Measurements from ENCODE around the gene ZNF76. TPM values are rescaled to one million over a fixed set of nuclear protein-coding genes. Genes with fewer than 3 reads are reported as not detected.

Gene ZNF76
- 12.5 and 20.8 TPM in 2 replicates for total RNA-seq (2014; rRNA removed; shearing (Covaris generic))

GRCh38 chr6:35259194-35259947 lies at the start of gene ZNF76:
Gene ZNF76 (plus strand): TSS chr6:35259735. CDS start chr6:35281152, 21,417 bp downstream.
- peak; percentile 98 for DNase-seq (ENCODE audit: low read depth)

DNA sequence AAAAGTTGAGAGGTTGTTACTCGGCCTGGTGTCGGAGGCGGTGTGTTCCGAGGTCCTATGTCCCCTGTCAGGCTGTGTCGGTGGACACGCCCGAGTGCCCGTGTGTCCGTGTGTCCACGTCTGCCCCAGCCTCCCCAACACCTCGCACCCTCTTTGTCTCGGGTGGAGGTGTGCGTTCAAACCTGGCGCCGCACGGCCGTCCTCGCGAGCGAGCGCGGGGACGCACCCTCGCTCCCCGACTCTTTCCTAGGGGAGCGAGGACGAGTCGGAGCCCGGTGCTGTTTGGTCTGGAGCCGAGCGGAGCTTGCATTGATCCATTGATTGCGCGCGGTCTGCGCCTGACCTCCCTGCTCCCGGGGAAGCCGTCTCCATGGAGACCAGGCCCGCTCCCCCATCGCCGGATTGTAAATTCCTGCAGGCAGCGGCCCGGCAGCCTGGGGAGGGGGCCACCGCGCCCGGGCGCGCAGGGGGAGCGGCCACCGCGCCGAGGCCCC lies 46.2 kb upstream of the ZNF76 start:
- DNase-seq (ENCODE audit: low read depth), result no peak

- peak; percentile 47 for DNase-seq (ENCODE audit: low read depth)
Observed at GRCh38 chr6:35213824-35214756, 45.4 kb upstream of the ZNF76 start, which contains the start of gene SCUBE3. Gene SCUBE3 (plus strand): TSS chr6:35213956. CDS start chr6:35214419, 463 bp downstream.

DNA sequence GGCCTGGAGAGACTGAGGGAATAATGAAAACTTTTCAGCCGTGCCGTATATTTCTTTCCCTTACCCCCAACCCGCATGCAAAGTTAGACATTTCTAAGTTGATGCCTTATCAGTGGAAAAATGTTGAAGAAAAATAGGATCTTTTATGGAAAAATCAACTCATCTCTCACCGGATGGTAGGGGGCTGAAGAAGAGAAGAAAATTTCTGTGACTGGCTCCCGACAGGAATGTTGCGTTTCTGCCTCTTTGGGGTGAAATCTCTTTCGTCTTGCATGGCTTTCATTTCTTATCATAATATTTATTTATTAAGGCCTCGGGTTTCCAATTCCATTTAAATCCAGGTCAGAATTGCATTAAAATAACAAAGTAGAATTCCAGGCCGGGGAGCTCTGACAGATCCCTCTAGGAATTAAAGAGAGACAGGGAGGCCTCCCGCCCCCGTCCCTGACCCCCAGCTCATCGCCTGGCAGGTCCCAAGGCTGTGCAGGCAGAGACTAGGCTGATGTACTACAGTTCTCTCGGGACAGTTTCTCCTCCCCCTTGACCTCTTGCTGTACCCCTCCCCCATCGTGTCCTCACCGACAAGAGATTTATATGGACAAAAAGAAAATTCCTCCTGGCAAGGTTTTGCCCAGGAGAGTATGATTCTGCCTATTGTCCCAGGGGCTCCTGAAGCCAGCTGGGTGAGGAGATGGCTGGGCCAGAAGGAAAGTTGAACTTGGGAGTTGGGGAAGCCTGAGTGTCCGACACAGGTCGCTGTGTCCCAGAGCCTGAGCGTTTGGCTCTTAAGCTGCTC lies 44.5 kb upstream of the ZNF76 start:
- DNase-seq (ENCODE audit: low read depth), result no peak

DNA sequence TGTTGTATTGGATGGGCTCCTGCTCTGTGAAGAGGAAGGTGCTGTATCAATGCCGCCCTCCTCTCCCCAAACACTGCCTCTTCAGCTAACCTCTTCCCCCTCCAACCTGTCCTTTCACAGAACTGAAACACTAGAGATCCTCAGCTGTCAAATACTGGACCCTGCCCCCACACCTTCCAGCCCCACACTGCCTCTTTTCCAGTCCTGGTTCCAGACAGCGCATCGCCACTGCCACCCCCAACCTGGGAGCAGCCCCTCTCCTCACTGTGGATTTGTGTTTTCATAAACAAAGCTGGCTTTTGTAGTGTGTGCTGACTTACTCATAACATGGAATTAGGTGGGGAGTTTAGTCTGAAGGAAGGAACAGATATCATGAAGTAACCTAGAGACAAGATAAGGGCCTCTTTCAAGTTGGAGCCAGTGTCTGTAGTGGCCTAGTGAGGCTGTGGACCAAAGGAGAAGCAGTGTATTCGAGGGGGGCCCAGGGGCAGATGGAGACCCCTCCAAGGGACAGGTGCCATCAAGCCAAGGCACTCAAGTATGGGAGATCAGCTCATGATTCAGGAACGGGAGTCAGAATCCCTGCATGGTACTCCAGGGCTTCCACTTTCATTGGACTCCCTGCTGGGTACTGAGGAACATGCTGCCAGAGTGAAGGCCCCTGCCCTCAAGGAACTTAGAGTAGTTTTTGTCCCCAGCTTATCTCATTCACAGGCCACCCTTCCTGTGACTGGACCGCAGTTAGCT lies 43.7 kb upstream of the ZNF76 start:
- DNase-seq (ENCODE audit: low read depth), result no peak

DNA sequence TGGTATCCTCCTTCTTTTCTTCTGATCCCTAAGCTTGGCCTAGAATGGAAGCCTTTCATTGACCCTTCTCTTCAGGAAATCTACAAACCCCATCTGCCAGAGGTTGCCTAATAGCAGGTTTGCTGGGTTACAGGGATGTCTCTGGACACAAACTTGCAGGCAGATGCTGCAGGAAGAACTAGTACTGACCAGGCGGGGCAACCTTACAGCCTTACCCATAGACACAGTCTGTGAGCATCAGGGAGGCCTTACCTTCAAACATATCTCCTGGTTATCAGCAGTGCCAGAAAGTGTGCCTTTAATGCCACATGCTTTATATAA lies 43.2 kb upstream of the ZNF76 start:
- DNase-seq (ENCODE audit: low read depth), result no peak

DNA sequence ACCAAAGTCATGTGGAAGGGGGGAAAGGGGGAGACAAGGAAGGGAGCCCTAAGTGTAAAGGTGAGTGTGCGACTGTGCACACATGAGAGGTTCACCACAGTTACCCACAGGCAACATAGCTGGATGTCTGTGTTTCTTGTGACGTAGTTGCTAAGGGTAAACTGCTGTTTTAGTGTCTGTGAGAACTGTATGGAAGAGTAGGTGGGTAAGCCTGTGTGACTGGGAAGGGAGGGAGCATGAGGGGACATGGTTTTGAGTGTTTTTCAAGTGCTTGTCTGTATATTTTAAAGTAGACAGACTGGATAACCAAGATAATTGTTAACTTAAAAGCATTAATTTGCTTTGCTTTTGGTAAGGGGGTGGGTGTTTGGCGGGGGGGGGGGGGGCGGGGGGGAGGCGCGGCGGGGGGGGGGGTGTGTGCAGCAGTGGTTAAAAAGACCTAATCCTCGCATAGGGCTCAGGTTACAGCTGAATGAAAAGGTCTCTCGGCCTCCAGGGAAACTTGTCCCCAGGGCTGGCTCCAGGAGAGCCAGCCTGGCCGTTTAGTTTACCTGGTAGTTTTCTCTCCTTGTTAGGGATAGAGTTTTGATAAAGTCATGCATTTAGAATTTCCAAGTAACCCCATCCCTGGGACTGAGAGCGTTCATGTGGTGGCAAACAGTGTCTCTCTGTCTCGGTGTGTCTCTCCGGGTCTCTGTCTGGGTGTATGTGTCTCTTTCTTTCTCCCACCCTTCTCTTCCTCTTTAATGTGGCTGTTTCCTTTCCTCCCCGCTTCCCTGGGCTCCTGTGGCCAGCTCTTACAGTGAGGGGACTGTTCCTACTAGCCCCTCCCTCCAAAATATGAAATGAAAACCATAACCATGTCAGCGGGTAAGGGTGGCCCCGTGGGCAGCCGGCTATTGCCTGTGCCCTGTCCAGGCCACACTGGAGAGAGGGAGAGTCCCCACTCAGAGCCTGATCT lies 42.4 kb upstream of the ZNF76 start:
- peak; percentile 29 for DNase-seq (ENCODE audit: low read depth)

DNA sequence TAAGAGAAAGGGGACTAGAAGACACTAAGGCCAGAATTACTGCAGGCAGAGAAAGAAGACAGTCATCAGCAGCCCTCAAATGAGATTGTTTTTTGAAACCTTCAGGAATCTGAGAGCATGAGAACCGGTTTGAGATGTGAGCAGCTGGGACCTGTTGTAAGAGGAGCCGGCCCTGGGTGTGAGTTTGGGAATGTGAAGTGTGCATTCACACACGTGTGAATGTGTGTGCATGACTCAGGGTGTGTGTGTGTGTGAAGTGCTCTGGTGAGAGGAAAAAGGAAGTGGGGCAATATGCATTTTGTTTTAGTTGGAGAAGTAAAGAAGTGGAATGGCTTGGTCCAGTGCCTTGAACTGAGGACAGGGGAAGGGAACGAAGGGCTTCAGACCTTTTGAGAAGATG lies 41.5 kb upstream of the ZNF76 start:
- DNase-seq (ENCODE audit: low read depth), result no peak

DNA sequence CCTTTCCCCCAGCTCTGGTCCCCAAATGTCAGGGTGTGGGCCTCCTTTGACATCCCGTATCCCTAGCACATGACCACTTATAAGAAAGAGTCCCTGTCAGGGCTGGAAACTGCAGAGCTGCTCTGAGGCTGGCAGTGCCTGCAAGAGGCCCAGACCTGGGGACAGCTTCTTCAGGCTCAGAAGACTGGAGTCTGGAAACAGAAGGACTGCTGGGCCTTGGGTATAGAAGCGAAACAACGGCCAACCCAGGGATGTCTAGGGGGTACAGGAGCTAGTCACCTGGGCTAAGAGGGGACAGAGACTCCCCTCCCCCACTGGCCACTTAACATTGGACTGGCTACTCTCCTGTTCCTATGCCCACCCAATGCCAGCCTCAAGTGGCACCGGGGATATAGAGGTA lies 41.1 kb upstream of the ZNF76 start:
- DNase-seq (ENCODE audit: low read depth), result no peak

DNA sequence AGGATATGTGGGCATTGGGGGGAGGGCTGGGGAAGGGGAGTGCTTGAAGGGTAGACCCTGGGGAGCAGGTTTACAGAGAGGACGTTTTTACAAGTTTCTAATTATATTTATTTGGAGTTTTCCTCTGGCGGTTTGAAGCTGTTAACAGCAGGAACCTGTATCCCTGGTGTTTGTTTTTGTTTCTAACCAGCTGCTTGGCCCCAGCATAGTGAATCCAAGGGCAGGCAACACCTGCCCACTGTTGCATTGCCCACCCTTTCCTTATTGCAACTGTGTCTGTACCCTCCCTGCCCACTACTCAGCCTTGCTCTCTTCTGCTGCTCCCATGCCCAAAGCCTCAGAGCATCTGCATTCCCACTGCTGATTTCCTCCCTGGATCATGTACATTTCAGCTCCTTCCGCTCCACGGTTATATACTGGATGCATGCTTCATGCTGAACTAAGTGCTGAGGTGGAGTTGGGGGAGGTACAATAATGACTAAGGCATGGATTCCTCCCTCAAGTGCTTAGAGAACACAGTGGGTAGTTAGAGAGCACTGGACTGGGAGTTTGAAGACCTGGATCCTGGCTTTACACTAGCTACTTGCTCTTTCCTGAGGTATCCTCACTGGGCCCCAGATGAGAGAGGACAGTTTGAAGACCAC lies 39.7 kb upstream of the ZNF76 start:
- DNase-seq (ENCODE audit: low read depth), result no peak

- no peak for DNase-seq (ENCODE audit: low read depth)
Observed at GRCh38 chr6:35220711-35221110, 38.8 kb upstream of the ZNF76 start.

DNA sequence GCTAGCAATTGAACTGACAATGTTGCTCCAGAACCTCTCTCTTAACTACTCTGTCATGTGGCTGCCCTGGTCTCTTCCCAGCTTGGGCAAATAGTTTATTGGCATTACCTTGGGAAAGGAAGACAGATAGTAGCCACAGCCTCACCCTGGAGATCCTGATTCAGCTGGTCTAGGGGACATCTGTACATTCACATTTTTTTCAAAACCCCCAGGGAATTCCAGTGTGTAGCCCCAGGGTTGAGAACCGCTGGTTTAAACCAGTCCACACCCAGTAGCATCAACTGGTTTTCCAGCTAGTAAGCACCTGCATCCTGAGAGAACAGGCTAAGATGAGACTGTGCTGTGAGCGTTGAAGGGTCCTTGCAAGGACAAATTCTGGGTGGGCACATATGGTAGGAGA lies 36.1 kb upstream of the ZNF76 start:
- DNase-seq (ENCODE audit: low read depth), result no peak

- no peak for DNase-seq (ENCODE audit: low read depth)
Observed at GRCh38 chr6:35224720-35225119, 34.8 kb upstream of the ZNF76 start.

DNA sequence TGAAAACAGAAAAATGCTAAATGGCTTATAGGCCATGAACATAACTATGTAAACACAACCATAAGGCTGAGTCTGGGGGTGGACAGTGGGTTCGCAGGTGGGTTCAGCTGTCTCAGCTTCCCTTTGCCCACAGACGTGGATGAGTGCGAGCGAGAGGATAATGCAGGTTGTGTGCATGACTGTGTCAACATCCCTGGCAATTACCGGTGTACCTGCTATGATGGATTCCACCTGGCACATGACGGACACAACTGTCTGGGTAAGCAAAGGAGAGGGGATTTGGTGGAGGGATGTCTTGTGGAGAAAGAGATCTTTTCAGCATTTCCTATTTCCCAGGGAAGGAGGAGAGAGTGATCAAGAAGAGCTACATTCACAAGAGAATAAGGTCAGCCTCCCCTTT lies 31.1 kb upstream of the ZNF76 start:
- DNase-seq (ENCODE audit: low read depth), result no peak

- DNase-seq (ENCODE audit: low read depth), result no peak
Observed at GRCh38 chr6:35229304-35229703, 30.2 kb upstream of the ZNF76 start.

DNA sequence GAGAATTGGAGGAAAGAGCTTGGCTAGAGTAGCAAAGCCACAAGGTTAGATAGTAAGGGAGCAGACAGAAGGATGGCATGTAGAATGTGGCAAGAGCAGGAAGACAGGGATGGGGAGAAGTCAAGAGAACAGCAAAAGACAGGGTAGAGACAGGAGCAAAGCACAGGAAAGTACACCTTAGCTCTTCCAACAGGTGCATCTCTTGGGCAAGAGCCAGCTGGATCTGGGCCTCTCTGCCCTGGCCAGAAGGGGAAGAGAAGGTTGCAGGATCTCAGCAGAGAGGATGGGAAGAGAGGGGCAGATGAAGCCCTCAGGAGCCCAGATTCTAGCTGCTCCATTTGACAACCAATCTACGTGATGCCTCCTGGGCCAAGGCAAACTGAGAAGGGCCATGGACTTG lies 29.0 kb upstream of the ZNF76 start:
- DNase-seq (ENCODE audit: low read depth), result no peak

GRCh38 chr6:35230950-35231349 lies 28.6 kb upstream of the ZNF76 start:
- DNase-seq (ENCODE audit: low read depth), result no peak

- no peak for DNase-seq (ENCODE audit: low read depth)
Observed at GRCh38 chr6:35231563-35231962, 28.0 kb upstream of the ZNF76 start.

- DNase-seq (ENCODE audit: low read depth), result no peak
Observed at GRCh38 chr6:35234901-35235300, 24.6 kb upstream of the ZNF76 start.

DNA sequence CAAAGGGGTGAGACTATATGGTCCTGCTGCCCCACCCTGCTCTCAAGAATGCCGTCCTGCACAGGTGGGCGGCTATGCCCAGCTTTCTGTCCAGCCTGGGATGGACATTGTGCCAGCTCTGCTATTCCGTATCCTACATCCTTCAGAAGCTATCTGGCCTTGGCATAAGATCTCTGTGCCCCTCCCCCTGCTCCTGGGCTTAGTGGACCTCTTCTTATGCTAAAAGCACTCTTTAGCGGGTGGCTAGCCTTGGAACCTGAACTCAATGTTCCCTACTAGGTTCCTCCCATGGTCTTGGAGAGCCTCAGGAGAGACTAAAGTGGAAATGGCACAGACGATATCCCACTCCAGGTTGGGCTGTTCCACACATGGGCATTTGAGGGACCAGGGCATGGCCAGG lies 23.3 kb upstream of the ZNF76 start:
- DNase-seq (ENCODE audit: low read depth), result no peak

Data from M059J (cell line).